IMR-90 (cell line): ENCODE data around the gene NOSTRIN. TPM values are rescaled to one million over a fixed set of nuclear protein-coding genes. Genes with fewer than 3 reads are reported as not detected.

Experiments used
- ATAC-seq: fragments of 200-7000 bp; cut with Tn5 transposase; 2 replicates; pipeline ENCODE4 v1.9.1; 2020; ENCODE audit warnings: low read depth, mild to moderate bottlenecking, moderate library complexity
- BruUV-seq: library from RNA; stranded (reverse); fragments of 400-500 nt; replicated peaks from 2 replicates; lab custom pipeline; 2021; lab: Mats Ljungman, UMichigan
- CTCF ChIA-PET: fragments of 300-600 bp; formaldehyde crosslinking; extraction: SDS; loops from one replicate; lab custom pipeline; 2021; ENCODE audit warnings: antibody characterized with exemption; lab: Yijun Ruan, JAX
- POLR2A ChIA-PET: fragments of 300-600 bp; sonication (Branson Sonifier 250); formaldehyde crosslinking; loops from one replicate; lab custom pipeline; 2022; ENCODE audit warnings: antibody characterized with exemption; ENCODE audit not compliant: unreplicated experiment; lab: Charles Lee
- DNase-seq: peaks from one replicate; pipeline ENCODE4 v3.0.0; 2013
- H2AFZ ChIP-seq: replicated peaks from 2 replicates; pipeline ENCODE3; 2013; ENCODE audit warnings: low read length, mild to moderate bottlenecking; ENCODE audit not compliant: poor library complexity
- H2AK5ac ChIP-seq: 2 replicates; pipeline ENCODE4 v1.6.1; 2013; ENCODE audit warnings: low read depth, low read length, inconsistent platforms
- H2AK9ac ChIP-seq: replicated peaks from 2 replicates; pipeline ENCODE3; 2013; ENCODE audit warnings: mild to moderate bottlenecking, low read depth, low read length, moderate library complexity; ENCODE audit not compliant: poor library complexity
- H2BK120ac ChIP-seq: 2 replicates; pipeline ENCODE4 v1.6.1; 2013; ENCODE audit warnings: low read depth, low read length, inconsistent platforms
- H2BK15ac ChIP-seq: 3 replicates; pipeline ENCODE4 v1.6.1; 2013; ENCODE audit warnings: low read depth, low read length, inconsistent platforms
- H2BK20ac ChIP-seq: 2 replicates; pipeline ENCODE4 v1.6.1; 2013; ENCODE audit warnings: low read depth, mild to moderate bottlenecking, inconsistent platforms, low read length, moderate library complexity
- H2BK5ac ChIP-seq: 2 replicates; pipeline ENCODE4 v1.6.1; 2013; ENCODE audit warnings: mild to moderate bottlenecking, low read depth, low read length, inconsistent platforms; ENCODE audit not compliant: poor library complexity, severe bottlenecking
- H3K14ac ChIP-seq: replicated peaks from 2 replicates; pipeline ENCODE4 v1.6.1; 2013; ENCODE audit warnings: low read depth, low read length, inconsistent platforms
- H3K18ac ChIP-seq: 2 replicates; pipeline ENCODE4 v1.6.1; 2013; ENCODE audit warnings: low read depth, low read length, control low read depth
- H3K23ac ChIP-seq: 2 replicates; pipeline ENCODE4 v1.6.1; 2013; ENCODE audit warnings: low read depth, low read length, inconsistent platforms
- H3K27ac ChIP-seq: 2 replicates; pipeline ENCODE4 v1.5.1; 2013; ENCODE audit warnings: mild to moderate bottlenecking, control low read depth, low read length; ENCODE audit not compliant: insufficient read depth
- H3K27me3 ChIP-seq: 2 replicates; pipeline ENCODE4 v1.6.1; 2013; ENCODE audit warnings: low read length; ENCODE audit not compliant: control insufficient read depth, insufficient read depth
- H3K36me3 ChIP-seq: 2 replicates; pipeline ENCODE4 v1.6.1; 2013; ENCODE audit warnings: low read length, mixed read lengths; ENCODE audit not compliant: control insufficient read depth, insufficient read depth
- H3K4ac ChIP-seq: 2 replicates; pipeline ENCODE4 v1.6.1; 2013; ENCODE audit warnings: low read depth, low read length, inconsistent platforms
- H3K4me1 ChIP-seq: 2 replicates; pipeline ENCODE4 v1.6.1; 2013; ENCODE audit warnings: low read length, mixed read lengths; ENCODE audit not compliant: control insufficient read depth, insufficient read depth
- H3K4me2 ChIP-seq: 2 replicates; pipeline ENCODE4 v1.6.1; 2013; ENCODE audit warnings: low read depth, mild to moderate bottlenecking, control low read depth, low read length, moderate library complexity
- H3K4me3 ChIP-seq: 2 replicates; pipeline ENCODE4 v1.5.1; 2013; ENCODE audit warnings: low read depth, mild to moderate bottlenecking, control low read depth, low read length, moderate library complexity; ENCODE audit not compliant: insufficient read depth
- H3K56ac ChIP-seq: 2 replicates; pipeline ENCODE4 v1.6.1; 2013; ENCODE audit warnings: low read length, inconsistent platforms; ENCODE audit not compliant: insufficient read depth; ENCODE audit errors: extremely low read depth
- H3K79me1 ChIP-seq, 2 experiments: 2 replicates each; pipeline ENCODE4 v1.6.1; 2013; ENCODE audit warnings: low read length in 2 of 2, inconsistent platforms in 1 of 2, low read depth in 1 of 2
- H3K9ac ChIP-seq: 2 replicates; pipeline ENCODE4 v1.6.1; 2013; ENCODE audit warnings: low read depth, low read length, control low read depth
- H3K9me1 ChIP-seq: 2 replicates; pipeline ENCODE4 v1.6.1; 2013; ENCODE audit warnings: low read length, inconsistent platforms; ENCODE audit not compliant: insufficient read depth
- H3K9me3 ChIP-seq: 2 replicates; pipeline ENCODE4 v1.6.1; 2013; ENCODE audit warnings: low read length; ENCODE audit not compliant: control insufficient read depth, insufficient read depth
- H4K20me1 ChIP-seq: 2 replicates; pipeline ENCODE4 v1.6.1; 2013; ENCODE audit warnings: low read length, inconsistent platforms; ENCODE audit not compliant: insufficient read depth
- H4K5ac ChIP-seq: 2 replicates; pipeline ENCODE4 v1.6.1; 2013; ENCODE audit warnings: mild to moderate bottlenecking, low read depth, low read length, control low read depth
- H4K8ac ChIP-seq, 2 experiments: 2 replicates each; pipeline ENCODE4 v1.6.1; 2013; ENCODE audit warnings: low read depth in 2 of 2, low read length in 2 of 2, control low read depth in 1 of 2, inconsistent platforms in 1 of 2
- H4K91ac ChIP-seq: 2 replicates; pipeline ENCODE4 v1.6.1; 2013; ENCODE audit warnings: low read depth, low read length, inconsistent platforms; ENCODE audit not compliant: insufficient read depth
- BHLHE40 ChIP-seq: fragments of 150-350 bp; IDR thresholded peaks from 2 replicates; pipeline ENCODE4 v1.6.1; 2016; ENCODE audit warnings: mild to moderate bottlenecking, low read depth, low read length
- CEBPB ChIP-seq: IDR thresholded peaks from 2 replicates; pipeline ENCODE4 v1.6.1; 2012; ENCODE audit warnings: low read depth, low read length, improper control_type of control experiment
- CHD1 ChIP-seq: IDR thresholded peaks from 2 replicates; pipeline ENCODE4 v1.6.1; 2012; ENCODE audit warnings: low read depth, low read length, improper control_type of control experiment
- CTCF ChIP-seq: conservative IDR thresholded peaks from 2 replicates; pipeline ENCODE4 v1.5.1; 2012; ENCODE audit warnings: mild to moderate bottlenecking, low read depth, low read length, improper control_type of control experiment
- ELK1 ChIP-seq: fragments of 150-350 bp; IDR thresholded peaks from 2 replicates; pipeline ENCODE4 v1.6.1; 2016; ENCODE audit warnings: low read depth, mild to moderate bottlenecking, low read length, moderate library complexity, borderline replicate concordance
- FOS ChIP-seq: fragments of 150-350 bp; IDR thresholded peaks from 2 replicates; pipeline ENCODE4 v1.6.1; 2016; ENCODE audit warnings: low read depth, low read length
- MAFK ChIP-seq: IDR thresholded peaks from 2 replicates; pipeline ENCODE4 v1.6.1; 2012; ENCODE audit warnings: low read depth, low read length, improper control_type of control experiment
- MXI1 ChIP-seq: IDR thresholded peaks from 2 replicates; pipeline ENCODE4 v1.6.1; 2012; ENCODE audit warnings: low read depth, mild to moderate bottlenecking, low read length, moderate library complexity, borderline replicate concordance
- POLR2A ChIP-seq: IDR thresholded peaks from 2 replicates; pipeline ENCODE4 v1.6.1; 2012; ENCODE audit warnings: mild to moderate bottlenecking, low read depth, low read length
- RAD21 ChIP-seq: IDR thresholded peaks from 2 replicates; pipeline ENCODE4 v1.6.1; 2012; ENCODE audit warnings: low read length, improper control_type of control experiment
- RCOR1 ChIP-seq: IDR thresholded peaks from 2 replicates; pipeline ENCODE4 v1.6.1; 2012; ENCODE audit warnings: mild to moderate bottlenecking, low read length, improper control_type of control experiment; ENCODE audit not compliant: insufficient replicate concordance
- RFX5 ChIP-seq: IDR thresholded peaks from 2 replicates; pipeline ENCODE4 v1.8.0; 2012; ENCODE audit warnings: low read depth, mild to moderate bottlenecking, low read length, moderate library complexity
- SMC3 ChIP-seq: fragments of 150-350 bp; IDR thresholded peaks from 2 replicates; pipeline ENCODE4 v1.6.1; 2016; ENCODE audit warnings: low read depth, mild to moderate bottlenecking, antibody characterized with exemption, low read length, moderate library complexity
- USF2 ChIP-seq: fragments of 150-350 bp; IDR thresholded peaks from 2 replicates; pipeline ENCODE4 v1.6.1; 2017; ENCODE audit warnings: mild to moderate bottlenecking, antibody characterized with exemption, low read length, low read depth
- WGBS, 2 experiments: methylation state at CpG; one replicate each; pipeline versions ENCODE4 v1.1.5 to v1.1.7; 2013; ENCODE audit warnings: missing lambda C conversion rate in 2 of 2; ENCODE audit not compliant: insufficient read length in 1 of 2; ENCODE audit errors: extremely low coverage in 2 of 2; 5-methylcytosine and 5-hydroxymethylcytosine counted together
- dilution Hi-C: fragments of 300-500 bp; cut with HindIII; formaldehyde crosslinking; loops from one replicate; pipeline ENCODE4 v1.14.3; 2018; ENCODE audit warnings: low sequenced_read_pairs; ENCODE audit not compliant: unreplicated experiment
- in situ Hi-C: fragments of 300-500 bp; cut with MboI; formaldehyde crosslinking; loops from 3 replicates; pipeline ENCODE4 v1.14.3; 2019; ENCODE audit warnings: low sequenced_read_pairs, inconsistent platforms, mixed read lengths
- intact Hi-C: fragments of 100-400 bp; cut with micrococcal nuclease; formaldehyde crosslinking; loops from 2 replicates; pipeline ENCODE4 v1.10.0; 2022
- polyA plus RNA-seq, 3 experiments: library from polyadenylated mRNA; depleted of rRNA; stranded (reverse); fragments of >200 nt; gene quantifications; 2 replicates each; pipeline ENCODE4 v1.2.3, GENCODE V29; 2012; ENCODE audit warnings: low replicate concordance in 1 of 3
- total RNA-seq: library from RNA; depleted of rRNA; stranded (reverse); fragments of >200 nt; gene quantifications from 2 replicates; pipeline ENCODE4 v1.2.3, GENCODE V29; 2012

Gene NOSTRIN
- total and polyA plus RNA-seq, 2 of the 4 experiments (the other 2 are of a cell fraction): 0.15 to 0.18 TPM

- Histone ChIP-seq H3K36me3 (no peaks in the 10 kb centered on the region), H3K79me1 (peaks cover 7 to 10% of the 10 kb centered on the region in 2 experiments; a peak in 3 of 4 replicates), H2AFZ (peak within 1 kb of the TSS; percentile 97), H3K27me3 (peaks cover 3% of the 10 kb centered on the region; the same call in 1 of the 2 replicates), H3K4me1 (no peaks in the 10 kb centered on the region), H3K4me3 (peak within 1 kb of the TSS; percentile 77), H4K20me1 (no peaks in the 10 kb centered on the region), H3K56ac (no peak within 1 kb of the TSS; the same call in 1 of the 2 replicates), H3K4me2 (peak within 1 kb of the TSS; percentile 86), H2AK5ac (no peak within 1 kb of the TSS), H4K8ac (peak within 1 kb of the TSS; percentile 10 to 37; a peak in 1 of 4 replicates), H4K91ac (no peak within 1 kb of the TSS; the same call in 1 of the 2 replicates), H2BK20ac (no peak within 1 kb of the TSS), H3K9me1 (no peaks in the 10 kb centered on the region), H2BK15ac (no peak within 1 kb of the TSS), H3K27ac (peak within 1 kb of the TSS; percentile 21; the same call in 1 of the 2 replicates), H4K5ac (no peak within 1 kb of the TSS), H3K18ac (no peak within 1 kb of the TSS), H2AK9ac (peak within 1 kb of the TSS; percentile 94), H3K9ac (peak within 1 kb of the TSS; percentile 40; the same call in 1 of the 2 replicates), H3K4ac (no peak within 1 kb of the TSS; the same call in none of the 2 replicates), H3K23ac (no peak within 1 kb of the TSS), H2BK120ac (no peak within 1 kb of the TSS), H2BK5ac (no peak within 1 kb of the TSS), H3K14ac (no peak within 1 kb of the TSS), H3K9me3 (no peaks in the 10 kb centered on the region)
- ChIA-PET CTCF (no interaction called here), POLR2A (no interaction called here)
- ATAC-seq: peak; percentile 100
- in situ Hi-C loops: loop anchor here (25.0 kb wide), 1 partner anchor 753 kb away; no protein-coding TSS in a partner anchor
- no TSS peak for BruUV-seq
- dilution Hi-C loops: no loop called here
- DNase-seq: peak; percentile 85
- intact Hi-C loops: no loop called here
- WGBS, 2 experiments: 0% methylated on average over 4 of the region's 38 CpGs; no CpG with 5 or more reads in 1 of the 2 experiments
- TF ChIP-seq SMC3 (no peak), RAD21 (no peak), BHLHE40 (no peak), CEBPB (peak; percentile 41; the same call in 1 of the 2 replicates), CTCF (no peak), RCOR1 (no peak), ELK1 (no peak), POLR2A (no peak), FOS (peak; percentile 71; the same call in 1 of the 2 replicates), USF2 (no peak), MXI1 (0 out of 2 replicates have a peak, but pooled peaks have one; percentile 27), RFX5 (no peak), CHD1 (no peak), MAFK (no peak)
Observed at GRCh38 chr2:168890006-168890782, 87.8 kb downstream of the NOSTRIN start, which contains the start of gene SPC25. TSS of gene SPC25 (minus strand) at chr2:168890430. CDS start at chr2:168889519, 911 bp downstream.
